ENCODE data around the gene A3GALT2. TPM values are rescaled to one million over a fixed set of nuclear protein-coding genes. Genes with fewer than 3 reads are reported as not detected.

Gene A3GALT2
- total RNA-seq, 1 experiment from 2014 or later, result not detected

GRCh38 chr1:33261344-33261743 is 59.6 kb downstream of the A3GALT2 start:
- Mint-ChIP-seq H3K36me3 (ENCODE audit: insufficient read depth, unreplicated experiment) (peaks cover 23% of the 10 kb centered on the region), H3K4me3 (ENCODE audit: unreplicated experiment) (no peak overlapping the region), H3K4me1 (ENCODE audit: low read depth, unreplicated experiment) (peaks cover 16% of the 10 kb centered on the region), H3K27me3 (ENCODE audit: insufficient read depth, unreplicated experiment) (no peaks in the 10 kb centered on the region), H3K27ac (ENCODE audit: unreplicated experiment) (no peak overlapping the region), H3K9me3 (ENCODE audit: unreplicated experiment) (no peaks in the 10 kb centered on the region)
- TF ChIP-seq CTCF (IDR thresholded peaks at IDR 0.05; ENCODE audit: insufficient read depth in 1 of 2, low read depth in 1 of 2, low read length in 1 of 2, severe bottlenecking in 1 of 2, unreplicated experiment in 1 of 2), result no peak
- BruUV-seq (replicated peaks), result no TSS peak
- Histone ChIP-seq H3K9me3 (no peaks in the 10 kb centered on the region), H3K36me3 (ENCODE audit: control insufficient read depth, insufficient read depth, low read length) (no peaks in the 10 kb centered on the region), H3K4me1 (peaks cover 23% of the 10 kb centered on the region), H3K27me3 (replicated peaks; ENCODE audit: control insufficient read depth, insufficient read depth, low read length) (no peaks in the 10 kb centered on the region), H3K4me3 (ENCODE audit: low read depth, low read length) (no peak overlapping the region)
- ChIA-PET POLR2A (no interaction called here), CTCF (no interaction called here)
- intact Hi-C loops (cut with micrococcal nuclease; ENCODE audit: unreplicated experiment), result no loop called here
- DNase-seq, result no peak

- H3K4me3 ChIP-seq (ENCODE audit: low read depth, low read length), result no peak overlapping the region
- CTCF ChIA-PET, result no interaction called here
- intact Hi-C loops (cut with micrococcal nuclease; ENCODE audit: unreplicated experiment), result no loop called here
- H3K36me3 ChIP-seq (ENCODE audit: control insufficient read depth, insufficient read depth, low read length), result no peaks in the 10 kb centered on the region
- peaks cover 23% of the 10 kb centered on the region for H3K4me1 ChIP-seq
- POLR2A ChIA-PET, result no interaction called here
- no peaks in the 10 kb centered on the region for H3K27me3 ChIP-seq (replicated peaks; ENCODE audit: control insufficient read depth, insufficient read depth, low read length)
- no TSS peak for BruUV-seq (replicated peaks)
- H3K4me1 Mint-ChIP-seq (ENCODE audit: low read depth, unreplicated experiment), result peaks cover 16% of the 10 kb centered on the region
- peak overlapping the region; percentile 45 for H3K27ac Mint-ChIP-seq (ENCODE audit: unreplicated experiment)
- H3K27me3 Mint-ChIP-seq (ENCODE audit: insufficient read depth, unreplicated experiment), result no peaks in the 10 kb centered on the region
- no peak overlapping the region for H3K4me3 Mint-ChIP-seq (ENCODE audit: unreplicated experiment)
- H3K36me3 Mint-ChIP-seq (ENCODE audit: insufficient read depth, unreplicated experiment), result peaks cover 23% of the 10 kb centered on the region
- no peak for TF ChIP-seq CTCF (IDR thresholded peaks at IDR 0.05; ENCODE audit: insufficient read depth in 1 of 2, low read depth in 1 of 2, low read length in 1 of 2, severe bottlenecking in 1 of 2, unreplicated experiment in 1 of 2)
- DNase-seq, result no peak
- H3K9me3 Mint-ChIP-seq (ENCODE audit: unreplicated experiment), result no peaks in the 10 kb centered on the region
- no peaks in the 10 kb centered on the region for H3K9me3 ChIP-seq
These were observed 60.5 kb downstream of the A3GALT2 start for GRCh38 chr1:33260439-33260838.

- BruUV-seq (replicated peaks), result no TSS peak
- Histone ChIP-seq H3K27me3 (replicated peaks; ENCODE audit: control insufficient read depth, insufficient read depth, low read length) (no peaks in the 10 kb centered on the region), H3K4me3 (ENCODE audit: low read depth, low read length) (no peak overlapping the region), H3K4me1 (peaks cover 23% of the 10 kb centered on the region), H3K36me3 (ENCODE audit: control insufficient read depth, insufficient read depth, low read length) (no peaks in the 10 kb centered on the region), H3K9me3 (no peaks in the 10 kb centered on the region)
- POLR2A ChIA-PET, result no interaction called here
- no peaks in the 10 kb centered on the region for H3K27me3 Mint-ChIP-seq (ENCODE audit: insufficient read depth, unreplicated experiment)
- TF ChIP-seq CTCF (IDR thresholded peaks at IDR 0.05; ENCODE audit: insufficient read depth in 1 of 2, low read depth in 1 of 2, low read length in 1 of 2, severe bottlenecking in 1 of 2, unreplicated experiment in 1 of 2), result no peak
- H3K9me3 Mint-ChIP-seq (ENCODE audit: unreplicated experiment), result no peaks in the 10 kb centered on the region
- intact Hi-C loops (cut with micrococcal nuclease; ENCODE audit: unreplicated experiment), result loop anchor here (2.0 kb wide), 1 partner anchor 41 kb away; no protein-coding TSS in a partner anchor
- peaks cover 23% of the 10 kb centered on the region for H3K36me3 Mint-ChIP-seq (ENCODE audit: insufficient read depth, unreplicated experiment)
- no peak overlapping the region for H3K4me3 Mint-ChIP-seq (ENCODE audit: unreplicated experiment)
- CTCF ChIA-PET, result no interaction called here
- H3K27ac Mint-ChIP-seq (ENCODE audit: unreplicated experiment), result peak overlapping the region; percentile 93
- DNase-seq, result no peak
- peaks cover 16% of the 10 kb centered on the region for H3K4me1 Mint-ChIP-seq (ENCODE audit: low read depth, unreplicated experiment)
These were observed 61.0 kb downstream of the A3GALT2 start for GRCh38 chr1:33259879-33260278.

All from Caco-2 (cell line).